ENCODE data around the gene TRIM27. TPM values are rescaled to one million over a fixed set of nuclear protein-coding genes. Genes with fewer than 3 reads are reported as not detected.
A peak's percentile ranks its signal among the peaks of the same experiment; 100 is the strongest.

The TRIM27 gene
- total RNA-seq, 1 donor from 2014 or later: 54.5 TPM

GRCh38 chr6:28944412-28944865 lies 20.7 kb upstream of the TRIM27 start:
- Mint-ChIP-seq H3K9me3 (ENCODE audit: unreplicated experiment) (no peaks in the 10 kb centered on the region), H3K36me3 (ENCODE audit: low read depth, unreplicated experiment) (no peaks in the 10 kb centered on the region), H3K27me3 (ENCODE audit: low read depth, unreplicated experiment) (no peaks in the 10 kb centered on the region), H3K27ac (ENCODE audit: unreplicated experiment) (peak overlapping the region; percentile 96), H3K4me3 (ENCODE audit: unreplicated experiment) (peak overlapping the region; percentile 90), H3K4me1 (ENCODE audit: low read depth, unreplicated experiment) (peaks cover 7% of the 10 kb centered on the region)
- H2AFZ ChIP-seq (ENCODE audit: low read depth, low read length): peak overlapping the region; percentile 89
- no peak for TF ChIP-seq CTCF (IDR thresholded peaks at IDR 0.05; ENCODE audit: insufficient read depth, low read depth, low read length)
- no peak for TF ChIP-seq EZH2 (IDR thresholded peaks at IDR 0.05; ENCODE audit: insufficient read depth, low read length)
- peak overlapping the region; percentile 82 for H3K9ac ChIP-seq (ENCODE audit: low read length)
- H3K4me3 ChIP-seq (ENCODE audit: insufficient read depth, low read depth, low read length): peak overlapping the region; percentile 79
- H3K9me3 ChIP-seq (ENCODE audit: insufficient read depth, low read depth, low read length): no peaks in the 10 kb centered on the region
- peak overlapping the region; percentile 86 for H3K4me2 ChIP-seq (ENCODE audit: low read length)
- FAIRE-seq (no peak), DNase-seq (ENCODE audit: low read depth) (peak; percentile 62)
- no peaks in the 10 kb centered on the region for H3K36me3 ChIP-seq (ENCODE audit: insufficient read depth, low read length)
- peaks cover 6% of the 10 kb centered on the region for H3K4me1 ChIP-seq (ENCODE audit: insufficient read depth, low read length)
- no peaks in the 10 kb centered on the region for H3K79me2 ChIP-seq (ENCODE audit: insufficient read depth, low read length)
- H3K27me3 ChIP-seq (ENCODE audit: insufficient read depth, low read length): no peaks in the 10 kb centered on the region
- H3K27ac ChIP-seq (ENCODE audit: low read depth, low read length): peak overlapping the region; percentile 49
- H4K20me1 ChIP-seq (ENCODE audit: insufficient read depth, low read length): no peaks in the 10 kb centered on the region

GRCh38 chr6:28943557-28944411 lies 20.0 kb upstream of the TRIM27 start:
- no peaks in the 10 kb centered on the region for H3K27me3 ChIP-seq (ENCODE audit: insufficient read depth, low read length)
- peak overlapping the region; percentile 89 for H2AFZ ChIP-seq (ENCODE audit: low read depth, low read length)
- Mint-ChIP-seq H3K9me3 (ENCODE audit: unreplicated experiment) (no peaks in the 10 kb centered on the region), H3K36me3 (ENCODE audit: low read depth, unreplicated experiment) (no peaks in the 10 kb centered on the region), H3K4me3 (ENCODE audit: unreplicated experiment) (peak overlapping the region; percentile 90), H3K4me1 (ENCODE audit: low read depth, unreplicated experiment) (peaks cover 7% of the 10 kb centered on the region), H3K27me3 (ENCODE audit: low read depth, unreplicated experiment) (no peaks in the 10 kb centered on the region), H3K27ac (ENCODE audit: unreplicated experiment) (peak overlapping the region; percentile 96)
- H3K9ac ChIP-seq (ENCODE audit: low read length): peak overlapping the region; percentile 82
- no peaks in the 10 kb centered on the region for H4K20me1 ChIP-seq (ENCODE audit: insufficient read depth, low read length)
- peak overlapping the region; percentile 86 for H3K4me2 ChIP-seq (ENCODE audit: low read length)
- no peaks in the 10 kb centered on the region for H3K36me3 ChIP-seq (ENCODE audit: insufficient read depth, low read length)
- no peak for FAIRE-seq
- DNase-seq (ENCODE audit: low read depth): peak; percentile 47
- H3K27ac ChIP-seq (ENCODE audit: low read depth, low read length): peak overlapping the region; percentile 49
- TF ChIP-seq CTCF (IDR thresholded peaks at IDR 0.05; ENCODE audit: insufficient read depth, low read depth, low read length): no peak
- TF ChIP-seq EZH2 (IDR thresholded peaks at IDR 0.05; ENCODE audit: insufficient read depth, low read length): no peak
- H3K9me3 ChIP-seq (ENCODE audit: insufficient read depth, low read depth, low read length): no peaks in the 10 kb centered on the region
- no peaks in the 10 kb centered on the region for H3K79me2 ChIP-seq (ENCODE audit: insufficient read depth, low read length)
- peak overlapping the region; percentile 79 for H3K4me3 ChIP-seq (ENCODE audit: insufficient read depth, low read depth, low read length)
- peaks cover 6% of the 10 kb centered on the region for H3K4me1 ChIP-seq (ENCODE audit: insufficient read depth, low read length)

GRCh38 chr6:28943223-28943556 lies 19.4 kb upstream of the TRIM27 start:
- H3K27ac ChIP-seq (ENCODE audit: low read depth, low read length): no peak overlapping the region
- DNase-seq (ENCODE audit: low read depth) (no peak), FAIRE-seq (no peak)
- Mint-ChIP-seq H3K27ac (ENCODE audit: unreplicated experiment) (no peak overlapping the region), H3K9me3 (ENCODE audit: unreplicated experiment) (no peaks in the 10 kb centered on the region), H3K4me3 (ENCODE audit: unreplicated experiment) (peak overlapping the region; percentile 90), H3K27me3 (ENCODE audit: low read depth, unreplicated experiment) (no peaks in the 10 kb centered on the region), H3K4me1 (ENCODE audit: low read depth, unreplicated experiment) (peaks cover 7% of the 10 kb centered on the region), H3K36me3 (ENCODE audit: low read depth, unreplicated experiment) (no peaks in the 10 kb centered on the region)
- H3K4me1 ChIP-seq (ENCODE audit: insufficient read depth, low read length): peaks cover 6% of the 10 kb centered on the region
- no peaks in the 10 kb centered on the region for H3K79me2 ChIP-seq (ENCODE audit: insufficient read depth, low read length)
- no peaks in the 10 kb centered on the region for H3K27me3 ChIP-seq (ENCODE audit: insufficient read depth, low read length)
- no peak overlapping the region for H3K4me3 ChIP-seq (ENCODE audit: insufficient read depth, low read depth, low read length)
- no peaks in the 10 kb centered on the region for H3K9me3 ChIP-seq (ENCODE audit: insufficient read depth, low read depth, low read length)
- TF ChIP-seq EZH2 (IDR thresholded peaks at IDR 0.05; ENCODE audit: insufficient read depth, low read length): no peak
- TF ChIP-seq CTCF (IDR thresholded peaks at IDR 0.05; ENCODE audit: insufficient read depth, low read depth, low read length): no peak
- H3K4me2 ChIP-seq (ENCODE audit: low read length): peak overlapping the region; percentile 86
- H3K36me3 ChIP-seq (ENCODE audit: insufficient read depth, low read length): no peaks in the 10 kb centered on the region
- H3K9ac ChIP-seq (ENCODE audit: low read length): no peak overlapping the region
- no peak overlapping the region for H2AFZ ChIP-seq (ENCODE audit: low read depth, low read length)
- H4K20me1 ChIP-seq (ENCODE audit: insufficient read depth, low read length): no peaks in the 10 kb centered on the region
